Neutrophil (primary cell): ENCODE data around the gene PKN1.

Source experiments
- H3K27ac ChIP-seq: fragments of 200-600 bp; sonication (generic); 2 replicates; pipeline ENCODE4 v1.5.1; 2016; ENCODE audit warnings: mild to moderate bottlenecking, moderate library complexity
- H3K27me3 ChIP-seq: fragments of 200-600 bp; sonication (generic); 2 replicates; pipeline ENCODE4 v1.6.0; 2016; ENCODE audit warnings: mild to moderate bottlenecking
- H3K36me3 ChIP-seq: fragments of 200-600 bp; sonication (generic); 2 replicates; pipeline ENCODE4 v1.5.1; 2017
- H3K4me1 ChIP-seq, 2 experiments: fragments of 200-600 bp in 1 of 2; sonication (generic) in 1 of 2; 1 replicate in 1 of 2; 2 replicates in 1 of 2; pipeline versions ENCODE4 v1.5.1 to v1.6.1; 2013 to 2016; ENCODE audit warnings: low read depth in 1 of 2, low read length in 1 of 2, mild to moderate bottlenecking in 1 of 2, moderate library complexity in 1 of 2; ENCODE audit not compliant: control insufficient read depth in 1 of 2, insufficient read depth in 1 of 2
- H3K4me3 ChIP-seq, 2 experiments: fragments of 200-600 bp in 1 of 2; sonication (generic) in 1 of 2; 1 replicate in 1 of 2; 2 replicates in 1 of 2; pipeline ENCODE4 v1.5.1; 2013 to 2016; ENCODE audit warnings: low read depth in 1 of 2, low read length in 1 of 2, mild to moderate bottlenecking in 1 of 2, moderate library complexity in 1 of 2
- H3K9me3 ChIP-seq: fragments of 200-600 bp; sonication (generic); 2 replicates; pipeline ENCODE4 v1.5.1; 2016
- CTCF ChIP-seq: fragments of 200-600 bp; sonication (generic); IDR thresholded peaks from 2 replicates; pipeline ENCODE4 v1.5.1; 2016; ENCODE audit warnings: antibody characterized with exemption

Gene PKN1

GRCh38 chr19:14516048-14516534 lies 83.0 kb downstream of the PKN1 start:
- H3K4me1 ChIP-seq: peaks cover 46 to 48% of the 10 kb centered on the region in 2 experiments
- H3K36me3 ChIP-seq: peaks cover 30% of the 10 kb centered on the region
- no peak for TF ChIP-seq CTCF
- no peaks in the 10 kb centered on the region for H3K27me3 ChIP-seq
- no peaks in the 10 kb centered on the region for H3K9me3 ChIP-seq
- H3K27ac ChIP-seq: peak overlapping the region; percentile 99
- peak overlapping the region; percentile 89 to 96 for H3K4me3 ChIP-seq

GRCh38 chr19:14516746-14517438 lies 83.8 kb downstream of the PKN1 start:
- peaks cover 30% of the 10 kb centered on the region for H3K36me3 ChIP-seq
- peak overlapping the region; percentile 99 for H3K27ac ChIP-seq
- no peaks in the 10 kb centered on the region for H3K27me3 ChIP-seq
- no peak for TF ChIP-seq CTCF
- H3K9me3 ChIP-seq: no peaks in the 10 kb centered on the region
- H3K4me1 ChIP-seq: peaks cover 40 to 41% of the 10 kb centered on the region in 2 experiments
- H3K4me3 ChIP-seq: peak overlapping the region; percentile 89 to 96

GRCh38 chr19:14517446-14517839 lies 84.3 kb downstream of the PKN1 start:
- Histone ChIP-seq H3K4me3 (peak overlapping the region; percentile 89 to 96), H3K4me1 (peaks cover 40 to 41% of the 10 kb centered on the region in 2 experiments), H3K27ac (peak overlapping the region; percentile 99), H3K27me3 (no peaks in the 10 kb centered on the region), H3K9me3 (no peaks in the 10 kb centered on the region), H3K36me3 (peaks cover 30% of the 10 kb centered on the region)
- TF ChIP-seq CTCF: no peak

- H3K4me1 ChIP-seq: peaks cover 40 to 41% of the 10 kb centered on the region in 2 experiments
- peak; percentile 42 for TF ChIP-seq CTCF
Observed at GRCh38 chr19:14517840-14518505, 84.9 kb downstream of the PKN1 start, which contains the start of gene DNAJB1. DNAJB1 (minus strand) TSS chr19:14518397; CDS start chr19:14518349, 48 bp downstream.

GRCh38 chr19:14519245-14519859 lies 86.2 kb downstream of the PKN1 start:
- H3K4me3 ChIP-seq: peak overlapping the region; percentile 89 to 96
- peaks cover 38% of the 10 kb centered on the region in 2 experiments for H3K4me1 ChIP-seq
- no peaks in the 10 kb centered on the region for H3K27me3 ChIP-seq
- TF ChIP-seq CTCF: no peak
- H3K27ac ChIP-seq: peak overlapping the region; percentile 99
- no peaks in the 10 kb centered on the region for H3K9me3 ChIP-seq
- H3K36me3 ChIP-seq: peaks cover 24% of the 10 kb centered on the region

More at GRCh38 chr19:14517840-14518505, 84.9 kb downstream of the PKN1 start, which contains the start of gene DNAJB1:
- Histone ChIP-seq H3K9me3 (no peaks in the 10 kb centered on the region), H3K27me3 (no peaks in the 10 kb centered on the region), H3K27ac (peak within 1 kb of the TSS; percentile 99), H3K36me3 (peaks cover 30% of the 10 kb centered on the region), H3K4me3 (peak within 1 kb of the TSS; percentile 89 to 96)
